Measurements from ENCODE around the gene PLET1.

- TF ChIP-seq CTCF (IDR thresholded peaks at IDR 0.05; ENCODE audit: borderline replicate concordance, extremely low read depth, low read length, poor library complexity, severe bottlenecking): no peak
- TF ChIP-seq EZH2 (IDR thresholded peaks at IDR 0.05; ENCODE audit: borderline replicate concordance, low read depth, low read length, severe bottlenecking): no peak
Observed at GRCh38 chr11:112297248-112297866, 36.7 kb upstream of the PLET1 start.

Data from DND-41 (cell line).